H1 (cell line): ENCODE data around the gene TRDMT1.

Experiments used
- ATF2 ChIP-seq: IDR thresholded peaks from 2 replicates; pipeline ENCODE4 v1.6.1; 2012; ENCODE audit warnings: low read length, inconsistent platforms
- CTCF ChIP-seq, 3 experiments: IDR thresholded peaks; 1 replicate in 2 of 3; 2 replicates in 1 of 3; pipeline versions ENCODE4 v1.5.1 to v1.6.1; 2011; ENCODE audit warnings: low read length in 3 of 3, mild to moderate bottlenecking in 3 of 3, inconsistent platforms in 2 of 3, low read depth in 1 of 3, moderate library complexity in 1 of 3; ENCODE audit not compliant: insufficient read depth in 1 of 3; ENCODE audit errors: control extremely low read depth in 1 of 3
- EP300 ChIP-seq, 2 experiments: IDR thresholded peaks; 1 replicate in 1 of 2; 2 replicates in 1 of 2; pipeline ENCODE4 v1.6.1; 2011 to 2012; ENCODE audit warnings: low read depth in 2 of 2, low read length in 2 of 2, mild to moderate bottlenecking in 2 of 2, borderline replicate concordance in 1 of 2, inconsistent platforms in 1 of 2, moderate library complexity in 1 of 2
- GABPA ChIP-seq: IDR thresholded peaks from 2 replicates; pipeline ENCODE4 v1.6.1; 2011; ENCODE audit warnings: mild to moderate bottlenecking, low read length, moderate library complexity, borderline replicate concordance; ENCODE audit not compliant: insufficient read depth
- GTF2F1 ChIP-seq: IDR thresholded peaks from 2 replicates; pipeline ENCODE4 v1.6.1; 2012; ENCODE audit warnings: low read depth, low read length, improper control_type of control experiment, borderline replicate concordance
- NANOG ChIP-seq: IDR thresholded peaks from 2 replicates; pipeline ENCODE4 v1.6.1; 2011; ENCODE audit warnings: low read length, low read depth, mild to moderate bottlenecking, inconsistent platforms; ENCODE audit not compliant: insufficient read depth, poor library complexity, severe bottlenecking
- POLR2A ChIP-seq, 2 experiments: IDR thresholded peaks; 1 replicate in 1 of 2; 2 replicates in 1 of 2; pipeline ENCODE4 v1.6.1; 2011; ENCODE audit warnings: low read depth in 2 of 2, low read length in 2 of 2, mild to moderate bottlenecking in 2 of 2; ENCODE audit errors: control extremely low read depth in 1 of 2
- POLR2AphosphoS5 ChIP-seq: IDR thresholded peaks from 2 replicates; pipeline ENCODE4 v1.6.1; 2011; ENCODE audit warnings: low read depth, low read length
- RBBP5 ChIP-seq: IDR thresholded peaks from 2 replicates; pipeline ENCODE4 v1.7.1; 2012; ENCODE audit warnings: low read depth, mild to moderate bottlenecking, inconsistent platforms, low read length, moderate library complexity, borderline replicate concordance
- SIX5 ChIP-seq: IDR thresholded peaks from 2 replicates; pipeline ENCODE4 v1.6.1; 2011; ENCODE audit warnings: mild to moderate bottlenecking, low read depth, low read length
- SP1 ChIP-seq: IDR thresholded peaks from 2 replicates; pipeline ENCODE4 v1.6.1; 2011; ENCODE audit warnings: low read depth, low read length
- USF2 ChIP-seq: IDR thresholded peaks from 2 replicates; pipeline ENCODE4 v1.6.1; 2011; ENCODE audit warnings: low read length, improper control_type of control experiment
- ZNF274 ChIP-seq: IDR thresholded peaks from 2 replicates; pipeline ENCODE4 v1.7.0; 2012; ENCODE audit warnings: low read length, borderline replicate concordance; ENCODE audit errors: extremely low read depth

GRCh38 chr10:17199351-17199804, 2.1 kb downstream of the TRDMT1 start:
- TF ChIP-seq ATF2: no peak
- no peak for TF ChIP-seq GABPA
- TF ChIP-seq NANOG: no peak
- no peak for TF ChIP-seq EP300 (IDR thresholded peaks at IDR 0.05; ENCODE audit: borderline replicate concordance in 1 of 2, low read depth in 2 of 2, low read length in 2 of 2)
- TF ChIP-seq CTCF (IDR thresholded peaks at IDR 0.05; ENCODE audit: control extremely low read depth in 1 of 3, insufficient read depth in 1 of 3, low read depth in 1 of 3, low read length in 3 of 3): no peak
- TF ChIP-seq GTF2F1: no peak
- TF ChIP-seq ZNF274: no peak
- TF ChIP-seq POLR2A (IDR thresholded peaks at IDR 0.05; ENCODE audit: control extremely low read depth in 1 of 2, low read depth in 2 of 2, low read length in 2 of 2): no peak
- no peak for TF ChIP-seq POLR2AphosphoS5
- no peak for TF ChIP-seq SIX5
- no peak for TF ChIP-seq USF2
- no peak for TF ChIP-seq SP1
- no peak for TF ChIP-seq RBBP5
